Measurements from ENCODE around the gene SNX17.

DNA sequence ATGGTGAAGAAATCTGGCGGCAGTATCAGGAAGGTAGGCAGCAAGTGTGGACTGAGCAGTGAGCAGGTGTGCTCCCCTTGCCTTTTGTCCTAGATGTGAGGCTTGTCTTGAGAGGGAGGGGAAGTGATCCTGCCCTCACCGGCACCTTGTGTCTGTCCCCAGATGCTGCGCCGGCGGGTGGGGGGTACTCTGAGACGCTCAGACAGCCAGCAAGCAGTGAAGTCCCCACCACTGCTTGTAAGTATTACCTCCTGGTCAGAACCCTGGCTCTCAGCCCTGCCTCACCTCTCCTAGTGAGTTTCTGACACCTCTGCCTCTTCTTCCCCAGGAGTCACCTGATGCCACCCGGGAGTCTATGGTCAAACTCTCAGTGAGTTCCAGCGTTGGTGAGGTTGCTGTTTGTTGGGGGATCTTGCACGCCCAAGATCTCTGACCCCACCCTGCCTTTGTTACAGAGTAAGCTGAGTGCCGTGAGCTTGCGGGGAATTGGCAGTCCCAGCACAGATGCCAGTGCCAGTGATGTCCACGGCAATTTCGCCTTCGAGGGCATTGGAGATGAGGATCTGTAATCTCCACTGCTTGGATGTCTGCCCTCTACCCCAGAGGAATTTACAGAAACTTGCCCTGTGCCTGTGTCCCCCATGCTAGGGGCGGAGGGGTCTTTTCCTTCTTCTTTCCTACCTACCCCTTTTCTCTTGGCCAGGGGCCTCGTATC is 5.9 kb downstream of the SNX17 start:
- TF ChIP-seq POLR2AphosphoS5 (IDR thresholded peaks at IDR 0.05): no peak
- TF ChIP-seq, protein P1, sequence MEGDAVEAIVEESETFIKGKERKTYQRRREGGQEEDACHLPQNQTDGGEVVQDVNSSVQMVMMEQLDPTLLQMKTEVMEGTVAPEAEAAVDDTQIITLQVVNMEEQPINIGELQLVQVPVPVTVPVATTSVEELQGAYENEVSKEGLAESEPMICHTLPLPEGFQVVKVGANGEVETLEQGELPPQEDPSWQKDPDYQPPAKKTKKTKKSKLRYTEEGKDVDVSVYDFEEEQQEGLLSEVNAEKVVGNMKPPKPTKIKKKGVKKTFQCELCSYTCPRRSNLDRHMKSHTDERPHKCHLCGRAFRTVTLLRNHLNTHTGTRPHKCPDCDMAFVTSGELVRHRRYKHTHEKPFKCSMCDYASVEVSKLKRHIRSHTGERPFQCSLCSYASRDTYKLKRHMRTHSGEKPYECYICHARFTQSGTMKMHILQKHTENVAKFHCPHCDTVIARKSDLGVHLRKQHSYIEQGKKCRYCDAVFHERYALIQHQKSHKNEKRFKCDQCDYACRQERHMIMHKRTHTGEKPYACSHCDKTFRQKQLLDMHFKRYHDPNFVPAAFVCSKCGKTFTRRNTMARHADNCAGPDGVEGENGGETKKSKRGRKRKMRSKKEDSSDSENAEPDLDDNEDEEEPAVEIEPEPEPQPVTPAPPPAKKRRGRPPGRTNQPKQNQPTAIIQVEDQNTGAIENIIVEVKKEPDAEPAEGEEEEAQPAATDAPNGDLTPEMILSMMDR (IDR thresholded peaks at IDR 0.05): no peak
